GM19035 (cell line): Measurements from ENCODE around the gene GPR68.
A peak's percentile ranks its signal among the peaks of the same experiment; 100 is the strongest.
"Not testable (repeated sequence)": the region's sequence is repeated elsewhere in the genome, so short reads cannot be mapped to it uniquely, and the experiment has no call there.

Source experiments
- ATAC-seq: cut with Tn5 transposase; IDR thresholded peaks from one replicate; pipeline ENCODE4 v1.9.1; 2021; ENCODE audit not compliant: unreplicated experiment

The GPR68 gene

GRCh38 chr14:91230397-91231035 is 14.0 kb downstream of the GPR68 start:
- ATAC-seq = no peak

GRCh38 chr14:91229743-91230200 is 14.7 kb downstream of the GPR68 start:
- ATAC-seq = peak; percentile 65

DNA sequence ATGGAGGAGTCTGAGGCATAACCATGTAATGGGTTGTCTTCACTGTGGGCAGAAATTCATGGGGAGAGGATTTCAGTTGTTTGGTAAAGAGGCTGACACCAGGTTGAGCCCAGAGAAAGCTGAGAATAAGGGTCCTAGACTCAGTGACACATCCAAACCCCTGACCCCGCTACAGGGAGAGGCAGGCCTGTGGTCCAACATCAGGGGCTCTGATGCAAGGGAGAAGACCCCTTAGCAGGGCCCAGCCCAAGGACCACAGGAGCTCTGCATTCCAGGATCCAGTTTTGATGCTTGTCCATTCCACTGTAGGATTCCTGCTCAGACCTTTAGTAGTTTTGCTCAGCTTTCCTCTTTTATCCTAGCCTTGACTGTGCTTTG is 15.5 kb downstream of the GPR68 start:
- ATAC-seq = no peak

DNA sequence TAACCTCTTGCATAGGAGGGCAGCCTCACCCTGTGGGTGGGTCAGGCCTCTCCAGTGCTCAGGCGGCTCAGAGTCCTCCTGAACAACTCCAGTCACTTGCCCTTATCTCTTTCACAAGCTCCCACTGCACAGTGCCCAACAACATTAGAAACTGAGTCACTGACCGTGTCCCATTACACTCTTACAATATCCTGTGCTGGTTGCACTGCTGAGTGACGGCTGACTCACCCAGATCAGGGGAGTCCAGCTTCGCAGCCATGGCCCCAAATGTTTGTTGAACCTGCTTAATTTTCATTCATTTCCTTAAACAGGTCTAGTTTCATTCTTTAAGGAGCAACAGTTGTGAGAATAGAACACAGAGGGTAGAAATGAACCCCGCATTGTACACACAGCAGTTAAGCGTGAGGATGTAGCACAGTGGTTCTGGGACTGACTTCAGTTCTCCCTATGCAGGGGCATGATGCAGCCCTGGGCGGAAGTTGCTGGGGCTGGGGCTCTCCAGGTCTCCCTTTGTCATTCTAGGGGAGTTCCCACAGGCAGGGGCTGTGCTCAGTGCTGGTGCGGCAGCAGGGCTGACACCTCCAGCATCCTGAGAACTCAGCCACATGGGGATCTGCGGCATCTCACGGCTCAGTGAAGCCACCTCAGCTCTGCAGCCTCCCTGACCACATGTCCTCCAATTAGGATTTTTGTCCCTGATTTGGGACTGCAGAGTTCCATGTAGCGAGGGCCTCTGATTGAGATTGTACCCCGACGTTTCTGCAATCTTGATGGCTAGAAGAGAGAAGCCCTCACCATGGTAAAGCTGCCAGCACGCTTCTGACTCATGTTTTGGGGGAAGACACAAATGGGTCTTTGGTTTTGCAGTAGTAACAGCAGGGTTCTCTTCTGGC is 16.1 kb downstream of the GPR68 start:
- ATAC-seq = peak; percentile 74

GRCh38 chr14:91227183-91227628 is 17.3 kb downstream of the GPR68 start:
- no peak for ATAC-seq

DNA sequence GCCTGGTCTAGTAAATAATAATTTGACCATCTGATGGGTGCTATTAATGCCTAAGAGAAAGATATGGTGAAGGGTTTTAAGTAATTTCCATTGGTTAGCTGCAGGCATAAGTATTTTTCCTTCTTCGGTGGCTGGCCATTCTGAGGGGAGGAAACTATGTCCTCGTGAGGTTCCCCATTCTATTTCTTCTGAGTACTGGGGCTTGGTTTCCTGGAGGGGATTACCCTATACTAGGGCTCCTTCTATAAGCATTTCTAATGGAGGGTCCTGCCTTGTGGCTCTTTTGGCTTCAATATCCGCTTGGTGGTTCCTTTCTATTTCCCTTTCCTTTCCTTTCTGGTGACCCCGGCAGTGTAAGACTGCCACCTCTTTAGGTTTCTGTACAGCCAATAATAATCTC is 18.1 kb downstream of the GPR68 start:
- ATAC-seq = not testable (repeated sequence)

DNA sequence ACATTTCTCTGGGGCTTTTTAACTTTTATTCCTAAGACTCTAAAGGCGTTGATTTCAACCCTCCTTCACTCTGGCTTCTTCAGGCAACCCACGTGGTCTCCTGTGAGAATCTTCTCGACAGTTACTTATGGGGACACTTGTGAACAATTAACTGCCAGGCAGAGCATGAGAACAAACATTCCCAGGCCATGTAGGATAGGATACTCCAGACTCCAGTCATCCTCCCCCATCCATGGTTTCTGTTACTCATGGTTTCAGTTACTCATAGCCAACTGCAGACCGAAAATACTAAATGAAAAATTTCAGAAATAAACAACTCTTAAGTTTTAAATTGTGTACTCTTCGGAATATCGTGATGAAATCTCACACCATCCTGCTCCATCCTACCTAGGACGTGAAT is 19.5 kb downstream of the GPR68 start:
- no peak for ATAC-seq

DNA sequence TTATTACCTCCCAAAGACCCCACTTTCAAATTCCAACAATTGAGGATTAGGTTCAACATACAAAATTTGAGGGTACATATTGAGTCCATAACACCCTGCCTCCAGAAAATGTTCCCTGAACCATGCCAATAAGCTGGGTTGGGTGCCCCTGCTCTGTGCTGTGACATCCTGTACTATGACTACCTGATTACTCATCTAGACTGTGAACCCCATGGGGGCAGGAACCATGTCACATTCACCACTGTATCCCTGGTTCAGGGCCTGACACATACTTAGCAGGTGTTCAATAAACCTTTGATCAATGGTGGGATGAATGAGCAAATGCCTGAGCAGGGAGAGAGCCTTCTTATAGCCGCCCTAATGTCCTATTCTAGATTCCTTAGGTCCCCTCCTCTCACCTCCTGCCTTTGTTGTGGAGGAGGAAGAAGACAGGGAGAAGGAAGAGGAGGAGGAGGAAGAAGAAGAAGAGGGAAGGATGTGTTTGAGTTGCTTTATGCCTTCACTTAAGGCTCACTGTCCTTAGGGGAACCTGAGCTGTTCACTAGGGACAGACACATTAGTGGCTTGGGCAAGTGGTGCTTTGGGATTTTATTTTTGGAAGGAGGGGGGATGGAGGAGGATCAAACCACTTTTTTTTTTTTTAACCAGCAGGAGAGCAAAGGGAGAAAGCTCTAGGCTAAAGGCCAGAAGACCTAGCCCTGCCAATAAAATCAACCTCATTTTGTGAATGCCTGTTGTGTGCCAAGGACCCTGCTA is 21.3 kb downstream of the GPR68 start:
- ATAC-seq = no peak

DNA sequence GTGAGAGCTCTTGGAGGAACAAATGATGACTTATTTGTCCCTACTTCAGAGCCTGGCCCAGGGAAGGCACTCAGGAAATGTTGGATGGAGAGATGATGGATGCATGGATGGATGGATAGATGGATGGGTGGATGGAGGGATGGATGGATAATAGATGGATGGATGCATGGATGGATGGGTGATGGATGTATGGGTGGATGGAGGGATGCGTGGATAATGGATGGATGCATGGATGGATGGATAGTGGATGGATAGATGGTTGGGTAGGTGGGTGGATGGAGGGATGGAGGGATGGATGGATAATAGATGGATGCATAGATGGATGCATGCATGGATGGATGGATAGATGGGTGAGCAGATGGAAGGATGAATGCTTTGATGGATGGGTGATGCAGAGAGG is 23.2 kb downstream of the GPR68 start:
- ATAC-seq = no peak

GRCh38 chr14:91220581-91221000 is 23.9 kb downstream of the GPR68 start:
- ATAC-seq = no peak

DNA sequence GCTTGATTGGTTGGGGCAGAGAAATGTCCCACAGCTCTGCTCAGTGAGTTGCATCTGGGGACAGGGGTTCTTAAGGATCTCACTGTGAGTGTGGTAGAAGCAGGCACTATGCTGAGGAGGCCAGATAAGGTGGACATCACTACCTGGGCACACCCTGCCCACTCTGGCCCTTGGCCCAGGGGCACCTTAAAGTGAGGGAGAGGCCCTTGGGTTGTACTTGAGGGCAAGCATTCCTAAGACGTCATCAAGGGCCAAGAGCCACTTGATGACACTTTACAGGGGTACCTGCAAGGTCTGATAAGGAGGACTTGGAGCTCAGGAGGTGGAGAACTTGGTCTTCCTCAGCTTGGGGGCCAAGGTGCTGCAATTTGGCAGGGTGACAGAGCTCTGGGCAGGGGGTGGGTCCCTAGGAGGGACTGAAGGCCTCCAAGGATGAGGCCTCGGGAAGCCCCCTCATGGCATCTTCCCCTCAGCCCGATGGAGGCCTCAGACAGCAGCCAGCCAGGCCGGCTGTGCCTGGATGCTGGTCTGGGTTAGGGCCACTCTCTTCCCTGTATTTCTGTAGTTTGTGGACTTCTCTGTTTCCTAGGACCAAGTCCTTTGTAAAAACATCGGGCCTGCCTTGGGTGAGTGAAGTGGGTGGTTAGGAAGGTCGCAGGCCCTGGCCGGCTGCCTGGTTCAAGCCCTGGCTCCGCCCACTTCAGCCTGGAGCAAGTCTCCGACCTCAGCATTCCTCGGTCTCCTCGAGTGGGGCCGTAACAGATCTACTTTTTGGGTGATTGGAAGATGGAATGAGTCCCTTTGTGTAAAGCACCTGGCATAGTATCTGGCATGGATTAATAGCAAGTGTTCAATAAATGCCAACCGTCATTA is 24.8 kb downstream of the GPR68 start:
- ATAC-seq = no peak

DNA sequence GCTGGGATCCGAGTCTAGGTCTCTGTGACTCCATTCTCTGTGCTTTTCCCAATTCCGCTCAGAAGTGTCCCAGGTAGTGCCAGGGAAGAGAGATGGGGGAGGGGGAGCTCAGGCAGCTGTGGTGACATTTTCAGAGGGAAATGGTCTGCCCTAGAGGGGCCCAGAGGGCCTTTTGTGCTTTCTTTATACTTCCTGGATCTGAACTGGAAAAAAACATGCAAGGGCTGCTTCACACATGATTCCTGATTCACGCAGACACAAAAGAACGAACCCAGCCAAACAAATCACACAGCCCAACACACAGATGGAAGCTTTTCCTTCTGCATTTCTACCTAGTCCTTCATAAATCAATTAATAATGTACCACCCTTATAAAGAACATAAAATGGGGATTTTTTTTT is 26.5 kb downstream of the GPR68 start:
- ATAC-seq = no peak

DNA sequence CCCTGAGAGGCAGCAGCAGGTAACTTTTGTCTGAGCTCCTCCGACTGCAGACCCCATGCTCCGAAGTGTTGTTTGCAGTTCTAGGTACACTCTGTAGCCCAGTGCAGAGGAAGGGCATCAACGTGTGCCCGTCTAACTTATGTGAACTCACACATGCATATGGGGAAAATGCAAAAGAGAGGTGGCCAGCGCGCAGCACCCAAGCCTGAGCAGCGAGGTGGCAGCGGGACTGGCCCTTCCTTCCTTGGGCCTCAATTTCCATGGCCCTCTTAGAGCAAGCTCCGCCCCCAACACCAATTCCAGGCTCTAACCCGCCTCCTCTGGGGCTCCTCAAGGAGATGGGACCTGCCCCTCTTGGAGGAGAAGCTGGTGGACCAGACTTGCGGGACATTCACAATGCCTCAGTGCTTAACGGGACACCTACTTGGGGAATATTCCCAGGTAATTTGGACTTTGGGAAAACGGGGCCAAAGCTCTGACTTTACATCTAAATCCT is 27.7 kb downstream of the GPR68 start:
- no peak for ATAC-seq

GRCh38 chr14:91215381-91215780 is 29.1 kb downstream of the GPR68 start:
- ATAC-seq = no peak

DNA sequence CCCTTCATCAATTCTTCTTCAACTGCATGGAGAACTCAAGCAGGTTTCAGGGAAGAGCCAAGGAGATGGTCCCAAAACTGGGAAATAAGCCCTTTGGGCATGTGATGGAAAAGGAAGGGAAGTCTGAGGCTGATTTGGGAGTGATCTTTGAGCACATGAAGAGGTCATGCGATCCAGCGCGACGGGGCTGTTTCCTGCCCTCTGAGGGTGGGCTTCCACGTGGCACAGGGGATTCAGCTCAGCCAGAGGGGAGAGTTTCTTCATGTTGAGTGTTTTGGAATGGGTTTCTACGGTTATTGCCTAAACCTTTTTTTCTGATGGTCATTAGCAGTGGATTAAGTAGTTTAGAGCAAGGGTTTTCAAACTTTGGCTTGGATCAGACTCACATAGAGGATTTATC is 30.2 kb downstream of the GPR68 start:
- ATAC-seq = no peak

GRCh38 chr14:91211017-91211416 is 33.5 kb downstream of the GPR68 start:
- ATAC-seq = no peak

DNA sequence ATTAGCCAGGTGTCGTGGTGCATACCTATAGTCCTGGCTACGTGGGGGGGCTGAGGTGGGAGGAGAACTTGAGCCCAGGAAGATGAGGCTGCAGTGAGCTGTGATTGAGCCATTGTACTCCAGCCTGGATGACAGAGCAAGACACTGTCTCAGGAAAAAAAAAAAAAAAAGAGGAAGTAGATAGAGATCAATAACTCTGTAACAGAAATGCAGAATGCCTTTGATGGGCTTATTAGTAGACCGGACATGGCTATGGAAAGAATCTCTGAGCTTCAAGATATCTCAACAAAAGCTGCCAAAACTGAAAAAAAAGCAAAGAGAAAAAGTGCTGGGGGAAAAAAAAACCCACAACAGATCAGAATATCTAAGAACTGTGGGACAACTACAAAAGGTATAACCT is 37.5 kb downstream of the GPR68 start:
- ATAC-seq = no peak

DNA sequence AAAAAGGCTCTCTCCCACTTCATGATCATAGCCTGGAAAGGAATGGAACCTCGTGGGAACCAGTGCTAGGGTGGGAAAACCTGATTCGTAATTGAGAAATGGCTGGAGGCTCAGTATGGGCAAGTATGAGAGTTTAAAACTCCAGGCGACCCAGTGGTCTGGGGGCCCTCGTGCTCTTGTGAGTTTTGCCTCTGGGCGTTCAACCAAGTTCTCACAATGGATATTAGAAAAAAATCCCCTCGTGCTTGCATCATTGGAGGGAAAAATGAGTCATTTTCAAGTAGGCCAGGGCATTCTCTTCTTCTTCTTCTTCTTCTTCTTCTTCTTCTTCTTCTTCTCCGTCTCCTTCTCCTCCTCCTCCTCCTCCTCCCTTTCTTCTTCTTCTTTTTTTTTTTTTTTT is 39.0 kb downstream of the GPR68 start:
- no peak for ATAC-seq

DNA sequence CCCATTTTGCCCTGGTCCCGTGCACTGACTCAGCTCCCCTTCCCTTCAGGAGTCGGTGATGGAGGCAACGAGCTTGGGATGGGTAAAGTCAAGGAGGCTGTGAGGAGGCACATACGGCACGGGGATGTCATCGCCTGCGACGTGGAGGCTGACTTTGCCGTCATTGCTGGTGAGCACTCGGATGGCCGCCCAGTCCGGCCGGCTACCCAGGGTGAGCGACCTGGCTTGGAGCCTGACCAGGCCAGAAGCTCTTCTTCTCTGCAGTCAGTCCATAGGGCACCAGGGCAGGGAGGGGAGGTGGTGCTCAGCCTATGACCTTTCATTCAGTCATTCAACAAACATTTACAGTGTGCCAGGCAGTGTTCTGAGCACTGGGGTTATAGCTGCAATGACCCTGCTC is 39.8 kb downstream of the GPR68 start:
- no peak for ATAC-seq

- ATAC-seq = no peak
These were observed 42.1 kb downstream of the GPR68 start for GRCh38 chr14:91202234-91202974.
